Thyroid gland (tissue), 4 donors: Measurements from ENCODE around the gene MYO9B. TPM values are rescaled to one million over a fixed set of nuclear protein-coding genes. Genes with fewer than 3 reads are reported as not detected.
"Not testable (repeated sequence)": the region's sequence is repeated elsewhere in the genome, so short reads cannot be mapped to it uniquely, and the experiment has no call there.

ENCODE experiments used
- DNase-seq, 2 donors: peaks; one replicate each; pipeline ENCODE4 v3.0.0-alpha.2; 2019
- H3K27ac ChIP-seq, 3 donors: fragments of 200-600 bp; sonication (generic); 1 replicate in 2 of 3; 2 replicates in 1 of 3; pipeline ENCODE4 v1.5.1; 2016 to 2019; ENCODE audit warnings: mild to moderate bottlenecking in 1 of 3, moderate library complexity in 1 of 3
- H3K27me3 ChIP-seq: fragments of 200-600 bp; sonication (generic); one replicate; pipeline ENCODE4 v1.5.1; 2019
- H3K36me3 ChIP-seq, 2 donors: fragments of 200-600 bp; sonication (generic); one replicate each; pipeline ENCODE4 v1.5.1; 2016 to 2019
- H3K4me1 ChIP-seq, 2 donors: fragments of 200-600 bp; sonication (generic); one replicate each; pipeline ENCODE4 v1.5.1; 2017 to 2019
- H3K4me3 ChIP-seq, 3 donors: fragments of 200-600 bp; sonication (generic); replicated peaks in 1 of 3; 1 replicate in 2 of 3; 2 replicates in 1 of 3; pipeline ENCODE4 v1.5.1; 2016; ENCODE audit warnings: mild to moderate bottlenecking in 1 of 3
- H3K9me3 ChIP-seq: fragments of 200-600 bp; sonication (generic); one replicate; pipeline ENCODE4 v1.5.1; 2017
- POLR2A ChIP-seq, 2 donors: fragments of 450-650 bp; IDR thresholded peaks; one replicate each; pipeline ENCODE4 v1.6.1; 2017; ENCODE audit warnings: antibody characterized with exemption in 2 of 2, mild to moderate bottlenecking in 2 of 2, moderate library complexity in 1 of 2
- whole genome bisulfite sequencing, 2 donors: methylation state at CpG; one replicate each; pipeline ENCODE4 v1.1.5; 2017; 5-methylcytosine and 5-hydroxymethylcytosine counted together
- intact Hi-C: fragments of 100-400 bp; cut with DNase I; formaldehyde crosslinking; loops from one replicate; pipeline ENCODE4 v1.15.1; 2023
- total RNA-seq, 4 donors: library from RNA; depleted of rRNA; stranded (reverse); fragments of >200 nt; gene quantifications; one replicate each; pipeline ENCODE4 v1.2.3, GENCODE V29; 2016
- TF ChIP-seq, protein P1 (sequence below), 6 experiments: fragments of 200-600 bp in 3 of 6; fragments of 450-650 bp in 3 of 6; sonication (generic) in 3 of 6; IDR thresholded peaks; one replicate each; pipeline ENCODE4 v1.5.1; 2016 to 2019; ENCODE audit warnings: antibody characterized with exemption in 6 of 6, mild to moderate bottlenecking in 2 of 6, inconsistent platforms in 1 of 6, moderate library complexity in 1 of 6

The MYO9B gene
- total RNA-seq, 4 donors from 2014 or later, result 33.7 to 52.9 (median 44.6) TPM

DNA sequence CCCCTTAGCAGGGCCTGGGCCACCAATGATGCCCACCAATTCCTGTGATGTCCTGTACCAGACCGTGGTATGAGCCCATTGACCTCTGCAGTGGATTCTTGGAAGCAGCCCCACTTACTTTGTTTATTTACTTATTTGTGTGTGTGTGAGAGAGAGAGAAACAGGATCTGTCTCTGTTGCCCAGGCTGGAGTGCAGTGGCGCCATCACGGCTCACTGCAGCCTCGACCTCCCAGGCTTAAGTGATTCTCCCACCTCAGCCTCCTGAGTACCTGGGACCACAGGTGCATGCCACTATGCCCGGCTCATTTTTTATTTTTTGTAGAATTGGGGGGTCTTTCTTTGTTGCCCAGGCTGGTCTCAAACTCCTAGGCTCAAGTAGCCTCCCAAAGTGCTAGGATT is 13.0 kb downstream of the MYO9B start:
- WGBS, 2 donors, result 91 to 92% methylated on average over 5 of the region's 5 CpGs
- no peaks in the 10 kb centered on the region for H3K27me3 ChIP-seq
- no peaks in the 10 kb centered on the region for H3K9me3 ChIP-seq
- no peaks in the 10 kb centered on the region for H3K4me1 ChIP-seq
- no peak overlapping the region for H3K27ac ChIP-seq
- DNase-seq, result no peak
- intact Hi-C loops, result no loop called here
- no peak overlapping the region for H3K4me3 ChIP-seq
- TF ChIP-seq, protein P1, sequence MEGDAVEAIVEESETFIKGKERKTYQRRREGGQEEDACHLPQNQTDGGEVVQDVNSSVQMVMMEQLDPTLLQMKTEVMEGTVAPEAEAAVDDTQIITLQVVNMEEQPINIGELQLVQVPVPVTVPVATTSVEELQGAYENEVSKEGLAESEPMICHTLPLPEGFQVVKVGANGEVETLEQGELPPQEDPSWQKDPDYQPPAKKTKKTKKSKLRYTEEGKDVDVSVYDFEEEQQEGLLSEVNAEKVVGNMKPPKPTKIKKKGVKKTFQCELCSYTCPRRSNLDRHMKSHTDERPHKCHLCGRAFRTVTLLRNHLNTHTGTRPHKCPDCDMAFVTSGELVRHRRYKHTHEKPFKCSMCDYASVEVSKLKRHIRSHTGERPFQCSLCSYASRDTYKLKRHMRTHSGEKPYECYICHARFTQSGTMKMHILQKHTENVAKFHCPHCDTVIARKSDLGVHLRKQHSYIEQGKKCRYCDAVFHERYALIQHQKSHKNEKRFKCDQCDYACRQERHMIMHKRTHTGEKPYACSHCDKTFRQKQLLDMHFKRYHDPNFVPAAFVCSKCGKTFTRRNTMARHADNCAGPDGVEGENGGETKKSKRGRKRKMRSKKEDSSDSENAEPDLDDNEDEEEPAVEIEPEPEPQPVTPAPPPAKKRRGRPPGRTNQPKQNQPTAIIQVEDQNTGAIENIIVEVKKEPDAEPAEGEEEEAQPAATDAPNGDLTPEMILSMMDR (IDR thresholded peaks at IDR 0.05), result no peak
- TF ChIP-seq POLR2A (IDR thresholded peaks at IDR 0.05), result no peak
- no peaks in the 10 kb centered on the region for H3K36me3 ChIP-seq

DNA sequence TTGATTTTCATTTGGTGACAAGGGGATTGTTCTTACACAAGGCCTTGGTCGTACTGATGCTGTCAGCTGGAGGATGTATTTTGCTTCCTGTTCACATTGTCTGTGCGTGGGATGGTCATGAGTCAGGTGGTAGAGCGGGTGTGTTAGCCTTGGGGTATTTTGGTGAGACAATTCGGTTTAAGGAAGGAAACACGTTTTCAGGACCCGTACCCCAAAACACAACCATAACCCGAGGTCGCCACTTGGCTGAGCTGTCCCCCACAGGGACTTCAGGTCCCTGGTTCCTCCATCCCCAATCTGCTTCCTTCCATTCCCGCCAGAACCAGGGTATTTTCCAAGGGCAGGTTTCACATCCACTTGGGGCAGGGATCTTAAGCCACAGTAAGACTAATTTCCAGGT is 15.0 kb downstream of the MYO9B start:
- no peak for TF ChIP-seq POLR2A (IDR thresholded peaks at IDR 0.05)
- TF ChIP-seq, protein P1 (IDR thresholded peaks at IDR 0.05), result no peak
- WGBS, 2 donors, result 88 to 95% methylated on average over 9 of the region's 9 CpGs
- H3K27me3 ChIP-seq, result no peaks in the 10 kb centered on the region
- no peaks in the 10 kb centered on the region for H3K9me3 ChIP-seq
- intact Hi-C loops, result no loop called here
- no peaks in the 10 kb centered on the region for H3K4me1 ChIP-seq
- H3K36me3 ChIP-seq, result no peaks in the 10 kb centered on the region
- H3K27ac ChIP-seq, result no peak overlapping the region
- no peak for DNase-seq
- no peak overlapping the region for H3K4me3 ChIP-seq

DNA sequence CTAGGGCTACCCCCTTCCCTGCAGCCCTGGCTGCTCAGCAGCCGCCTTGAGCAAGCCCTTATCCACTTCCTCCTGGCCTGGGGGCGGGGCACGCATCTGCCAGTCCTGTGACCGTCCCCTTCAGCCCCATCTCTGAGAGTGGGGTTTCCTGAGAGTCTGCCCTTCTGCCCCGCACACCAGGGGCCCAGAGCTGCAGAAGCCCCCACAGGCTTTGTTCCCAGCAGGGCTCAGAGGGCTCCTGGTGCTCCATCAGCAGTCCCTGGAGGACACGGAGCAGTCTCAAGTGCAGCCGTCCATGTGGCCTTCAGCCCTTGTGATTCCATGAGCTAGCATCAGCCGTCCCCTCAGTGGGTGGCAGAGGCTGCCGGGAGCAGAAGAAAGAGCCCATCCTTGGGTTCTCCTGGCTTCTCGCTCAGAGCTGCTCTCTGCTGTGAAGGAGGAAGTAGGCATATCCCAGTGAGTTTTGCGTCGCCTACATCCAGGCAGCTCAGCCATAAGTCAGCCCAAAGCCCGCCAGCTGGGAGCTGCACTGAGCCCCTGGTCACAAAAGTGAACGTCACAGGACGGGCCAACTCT is 16.3 kb downstream of the MYO9B start:
- H3K4me3 ChIP-seq, result no peak overlapping the region
- no peaks in the 10 kb centered on the region for H3K9me3 ChIP-seq
- WGBS, 2 donors, result 70 to 79% methylated on average over 8 to 14 of the region's 15 CpGs
- peak in 1 of 2 donors; percentile 18 for DNase-seq
- intact Hi-C loops, result no loop called here
- no peaks in the 10 kb centered on the region for H3K36me3 ChIP-seq
- H3K27me3 ChIP-seq, result no peaks in the 10 kb centered on the region
- peaks cover 0 to 6% of the 10 kb centered on the region in 2 donors for H3K4me1 ChIP-seq
- no peak overlapping the region for H3K27ac ChIP-seq
- TF ChIP-seq, protein P1 (IDR thresholded peaks at IDR 0.05), result no peak
- TF ChIP-seq POLR2A (IDR thresholded peaks at IDR 0.05), result no peak

DNA sequence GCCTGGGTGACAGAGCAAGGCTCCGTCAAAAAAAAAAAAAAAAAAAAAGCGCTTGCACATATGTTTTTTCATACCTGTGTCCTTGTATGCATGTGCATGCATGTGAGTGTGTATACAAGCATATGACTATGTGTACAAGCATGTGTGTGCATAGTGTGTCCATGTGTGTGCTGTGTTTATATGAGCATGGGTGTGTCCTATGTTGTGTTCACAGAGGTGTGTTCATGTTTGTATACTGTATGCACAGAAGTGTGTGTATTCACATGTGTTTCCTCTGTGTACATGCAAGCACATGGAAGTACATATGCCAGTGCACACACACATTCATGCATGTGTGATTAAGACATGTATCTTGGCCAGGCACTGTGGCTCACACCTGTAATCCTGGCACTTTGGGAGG is 17.1 kb downstream of the MYO9B start:
- no peak overlapping the region for H3K4me3 ChIP-seq
- peaks cover 4 to 10% of the 10 kb centered on the region in 2 donors for H3K4me1 ChIP-seq
- TF ChIP-seq, protein P1 (IDR thresholded peaks at IDR 0.05), result no peak
- TF ChIP-seq POLR2A (IDR thresholded peaks at IDR 0.05), result no peak
- intact Hi-C loops, result no loop called here
- H3K36me3 ChIP-seq, result no peaks in the 10 kb centered on the region
- WGBS, 2 donors, result 82 to 85% methylated on average over 2 of the region's 2 CpGs
- no peak for DNase-seq
- no peak overlapping the region for H3K27ac ChIP-seq
- H3K9me3 ChIP-seq, result no peaks in the 10 kb centered on the region
- H3K27me3 ChIP-seq, result no peaks in the 10 kb centered on the region

DNA sequence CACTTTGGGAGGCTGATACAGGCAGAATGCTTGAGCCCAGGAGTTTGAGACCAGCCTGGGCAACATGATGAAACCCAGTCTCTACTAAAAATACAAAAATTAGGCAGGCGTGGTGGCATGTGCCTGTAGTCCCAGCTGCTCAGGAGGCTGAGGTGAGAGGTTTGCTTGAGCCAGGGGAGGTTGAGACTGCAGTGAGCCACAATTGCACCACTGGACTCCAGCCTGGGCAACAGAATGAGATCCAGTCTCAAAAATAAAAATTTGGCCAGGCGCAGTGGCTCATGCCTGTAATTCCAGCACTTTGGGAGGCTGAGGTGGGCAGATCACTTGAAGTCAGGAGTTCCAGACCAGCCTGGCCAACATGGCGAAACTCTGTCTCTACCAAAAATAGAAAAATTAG is 19.1 kb downstream of the MYO9B start:
- Histone ChIP-seq H3K4me1 (peaks cover 4 to 16% of the 10 kb centered on the region in 2 donors), H3K27ac (peak overlapping the region; percentile 23 to 36 (median 36))
- H3K9me3 ChIP-seq, H3K27me3 ChIP-seq, DNase-seq, H3K36me3 ChIP-seq, H3K4me3 ChIP-seq, intact Hi-C loops: not testable (repeated sequence)
- 87 to 90% methylated on average over 3 of the region's 3 CpGs for WGBS, 2 donors
